A549 treated with AZD9567 at 1 μM for 4 hours (cell line): ENCODE measurements around the gene ARHGAP44. TPM values are rescaled to one million over a fixed set of nuclear protein-coding genes. Genes with fewer than 3 reads are reported as not detected.

Experiments used
- total RNA-seq: library from RNA; stranded (reverse); fragments of 200-300 nt; extraction: Qiagen RNA extraction; gene quantifications from 5 replicates; pipeline ENCODE4 v1.2.3, GENCODE V29; 2022; ENCODE audit not compliant: insufficient read depth

ARHGAP44 gene, protein sequence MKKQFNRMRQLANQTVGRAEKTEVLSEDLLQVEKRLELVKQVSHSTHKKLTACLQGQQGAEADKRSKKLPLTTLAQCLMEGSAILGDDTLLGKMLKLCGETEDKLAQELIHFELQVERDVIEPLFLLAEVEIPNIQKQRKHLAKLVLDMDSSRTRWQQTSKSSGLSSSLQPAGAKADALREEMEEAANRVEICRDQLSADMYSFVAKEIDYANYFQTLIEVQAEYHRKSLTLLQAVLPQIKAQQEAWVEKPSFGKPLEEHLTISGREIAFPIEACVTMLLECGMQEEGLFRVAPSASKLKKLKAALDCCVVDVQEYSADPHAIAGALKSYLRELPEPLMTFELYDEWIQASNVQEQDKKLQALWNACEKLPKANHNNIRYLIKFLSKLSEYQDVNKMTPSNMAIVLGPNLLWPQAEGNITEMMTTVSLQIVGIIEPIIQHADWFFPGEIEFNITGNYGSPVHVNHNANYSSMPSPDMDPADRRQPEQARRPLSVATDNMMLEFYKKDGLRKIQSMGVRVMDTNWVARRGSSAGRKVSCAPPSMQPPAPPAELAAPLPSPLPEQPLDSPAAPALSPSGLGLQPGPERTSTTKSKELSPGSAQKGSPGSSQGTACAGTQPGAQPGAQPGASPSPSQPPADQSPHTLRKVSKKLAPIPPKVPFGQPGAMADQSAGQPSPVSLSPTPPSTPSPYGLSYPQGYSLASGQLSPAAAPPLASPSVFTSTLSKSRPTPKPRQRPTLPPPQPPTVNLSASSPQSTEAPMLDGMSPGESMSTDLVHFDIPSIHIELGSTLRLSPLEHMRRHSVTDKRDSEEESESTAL
- total RNA-seq: 2.4 to 2.6 TPM (median 2.5 TPM) in 5 replicates

DNA sequence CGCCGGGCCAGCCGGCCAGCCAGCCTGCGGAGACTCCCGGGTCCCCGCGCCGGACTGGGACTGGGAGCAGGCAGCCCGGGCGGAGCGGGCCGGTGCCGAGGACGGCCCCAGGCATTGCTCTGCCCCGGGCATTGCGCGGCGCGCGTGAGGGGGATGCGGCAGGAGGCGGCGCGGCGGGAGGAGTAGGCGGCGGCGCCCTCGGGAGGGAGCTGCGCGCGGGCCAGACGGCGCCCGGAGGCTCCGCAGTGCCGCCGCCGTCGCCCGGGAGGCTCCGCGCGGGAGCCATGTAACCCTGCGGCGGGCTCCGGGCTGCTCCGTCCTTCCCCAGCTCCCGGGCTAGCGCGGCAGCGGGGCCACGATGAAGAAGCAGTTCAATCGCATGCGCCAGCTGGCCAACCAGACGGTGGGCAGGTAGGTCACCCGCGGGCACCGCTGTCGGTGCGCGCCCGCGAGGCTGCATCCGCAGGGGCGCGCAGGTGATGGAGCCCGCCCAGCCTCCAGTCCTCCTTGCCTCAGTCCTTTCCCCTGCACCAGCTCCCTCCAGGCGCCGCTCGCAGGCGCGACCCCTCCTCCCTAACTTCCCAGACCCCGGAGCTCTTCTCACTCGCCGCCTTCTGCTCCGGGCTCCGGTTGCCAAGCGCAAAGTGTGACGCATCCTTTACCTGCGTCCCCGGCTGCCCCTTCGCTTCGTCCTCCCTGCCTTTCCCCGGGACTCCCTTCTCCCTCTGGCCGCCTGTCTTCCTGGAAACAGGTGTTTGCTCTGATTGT is at the start of gene ARHGAP44:
Gene ARHGAP44 (plus strand): TSS at position 18 of the 768 bp plus-strand sequence. CDS start 341 bp downstream, at position 359.

DNA sequence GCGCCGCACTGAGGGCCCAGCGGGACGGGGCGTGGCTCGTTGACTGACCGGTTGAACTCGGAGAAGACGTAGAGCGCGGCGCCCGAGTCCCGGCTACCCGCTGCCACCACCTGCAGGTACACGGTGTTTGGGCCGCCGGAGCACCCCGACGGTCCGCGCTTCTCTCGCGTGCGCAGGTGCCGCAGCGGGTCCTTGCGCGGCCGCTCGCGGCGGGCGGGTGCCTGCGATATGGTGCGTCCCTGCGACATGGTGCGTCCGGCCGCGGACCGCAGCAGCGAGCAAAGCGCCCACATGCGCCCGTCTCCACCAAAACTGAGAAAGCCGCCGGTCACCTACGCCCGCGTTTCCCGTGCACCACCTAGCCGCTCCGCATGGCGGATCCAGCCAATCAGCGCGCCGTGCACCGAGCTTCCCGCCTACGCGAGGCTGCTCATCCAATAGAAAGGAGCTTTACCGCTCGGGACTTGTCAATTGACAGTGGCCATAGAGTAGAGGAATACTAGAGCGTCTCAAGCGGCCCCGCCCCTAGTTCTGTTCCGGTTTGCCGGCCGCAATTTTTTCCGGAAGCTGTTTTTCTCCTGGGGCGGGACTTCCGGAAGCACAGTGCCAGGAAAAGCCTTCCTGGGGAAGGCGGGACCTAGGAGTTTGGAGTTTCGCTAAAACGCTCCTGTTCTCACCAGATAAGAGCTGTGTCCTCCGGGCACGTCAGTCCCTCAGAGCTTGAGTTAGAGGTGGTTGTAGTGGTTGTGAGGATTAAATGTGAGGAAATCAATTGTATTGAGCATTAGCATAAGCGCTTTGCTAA is 228.6 kb downstream of the ARHGAP44 start, which contains the start of gene ELAC2:
Gene ELAC2 (minus strand): TSS at position 373 of the 805 bp plus-strand sequence. CDS start 80 bp downstream, at position 293.

Other genes starting within 250 kb of the ARHGAP44 start
- 0.35 to 1.0 TPM (median 0.69 TPM) in 5 replicates for gene MYOCD, start 123.6 kb upstream of the ARHGAP44 start, total RNA-seq
- gene ELAC2, start 228.5 kb downstream of the ARHGAP44 start, total RNA-seq: 106 to 118 TPM (median 110 TPM) in 5 replicates